EL (cell line): ENCODE results near the gene SPARCL1.

Source experiments
- DNase-seq: peaks from one replicate; pipeline ENCODE4 v3.0.0-alpha.2; 2016

SPARCL1 gene

GRCh38 chr4:87541521-87541920, 12.3 kb upstream of the SPARCL1 start:
- DNase-seq, result no peak

GRCh38 chr4:87540146-87541058, 11.2 kb upstream of the SPARCL1 start:
- DNase-seq, result no peak

- DNase-seq, result no peak
Observed at GRCh38 chr4:87532907-87533306, 3.7 kb upstream of the SPARCL1 start.

- DNase-seq, result no peak
Observed at GRCh38 chr4:87532109-87532508, 2.9 kb upstream of the SPARCL1 start.

GRCh38 chr4:87531621-87532020, 2.4 kb upstream of the SPARCL1 start:
- DNase-seq, result no peak

GRCh38 chr4:87530868-87531267, 1.7 kb upstream of the SPARCL1 start:
- peak; percentile 11 for DNase-seq

GRCh38 chr4:87530229-87530628, 1.1 kb upstream of the SPARCL1 start:
- no peak for DNase-seq

GRCh38 chr4:87527431-87528220, 1.6 kb downstream of the SPARCL1 start:
- no peak for DNase-seq

GRCh38 chr4:87525636-87526295, 3.4 kb downstream of the SPARCL1 start:
- no peak for DNase-seq

GRCh38 chr4:87524456-87524855, 4.7 kb downstream of the SPARCL1 start:
- no peak for DNase-seq

- no peak for DNase-seq
Observed at GRCh38 chr4:87523307-87523706, 5.9 kb downstream of the SPARCL1 start.

- DNase-seq, result no peak
Observed at GRCh38 chr4:87521757-87522374, 7.3 kb downstream of the SPARCL1 start.

- no peak for DNase-seq
Observed at GRCh38 chr4:87521319-87521718, 7.9 kb downstream of the SPARCL1 start.

GRCh38 chr4:87517621-87518020, 11.6 kb downstream of the SPARCL1 start:
- DNase-seq, result no peak

- DNase-seq, result no peak
Observed at GRCh38 chr4:87516683-87517082, 12.5 kb downstream of the SPARCL1 start.

- no peak for DNase-seq
Observed at GRCh38 chr4:87512400-87512799, 16.8 kb downstream of the SPARCL1 start.

- no peak for DNase-seq
Observed at GRCh38 chr4:87511500-87511899, 17.7 kb downstream of the SPARCL1 start.

GRCh38 chr4:87510747-87511146, 18.4 kb downstream of the SPARCL1 start:
- no peak for DNase-seq

GRCh38 chr4:87506974-87507701, 22.0 kb downstream of the SPARCL1 start:
- peak; percentile 85 for DNase-seq

- DNase-seq, result peak; percentile 9
Observed at GRCh38 chr4:87505862-87506261, 23.3 kb downstream of the SPARCL1 start.

GRCh38 chr4:87502580-87503238, 26.5 kb downstream of the SPARCL1 start:
- DNase-seq, result peak; percentile 64

GRCh38 chr4:87500092-87500462, 29.1 kb downstream of the SPARCL1 start:
- DNase-seq, result no peak
